A204.1 (cell line): ENCODE results near the gene STK4.

Experiments
- FAIRE-seq: peaks from 2 replicates; lab custom pipeline; 2012; peaks lifted over from hg19 to GRCh38; lab: Jason Lieb, UNC

STK4 gene

DNA sequence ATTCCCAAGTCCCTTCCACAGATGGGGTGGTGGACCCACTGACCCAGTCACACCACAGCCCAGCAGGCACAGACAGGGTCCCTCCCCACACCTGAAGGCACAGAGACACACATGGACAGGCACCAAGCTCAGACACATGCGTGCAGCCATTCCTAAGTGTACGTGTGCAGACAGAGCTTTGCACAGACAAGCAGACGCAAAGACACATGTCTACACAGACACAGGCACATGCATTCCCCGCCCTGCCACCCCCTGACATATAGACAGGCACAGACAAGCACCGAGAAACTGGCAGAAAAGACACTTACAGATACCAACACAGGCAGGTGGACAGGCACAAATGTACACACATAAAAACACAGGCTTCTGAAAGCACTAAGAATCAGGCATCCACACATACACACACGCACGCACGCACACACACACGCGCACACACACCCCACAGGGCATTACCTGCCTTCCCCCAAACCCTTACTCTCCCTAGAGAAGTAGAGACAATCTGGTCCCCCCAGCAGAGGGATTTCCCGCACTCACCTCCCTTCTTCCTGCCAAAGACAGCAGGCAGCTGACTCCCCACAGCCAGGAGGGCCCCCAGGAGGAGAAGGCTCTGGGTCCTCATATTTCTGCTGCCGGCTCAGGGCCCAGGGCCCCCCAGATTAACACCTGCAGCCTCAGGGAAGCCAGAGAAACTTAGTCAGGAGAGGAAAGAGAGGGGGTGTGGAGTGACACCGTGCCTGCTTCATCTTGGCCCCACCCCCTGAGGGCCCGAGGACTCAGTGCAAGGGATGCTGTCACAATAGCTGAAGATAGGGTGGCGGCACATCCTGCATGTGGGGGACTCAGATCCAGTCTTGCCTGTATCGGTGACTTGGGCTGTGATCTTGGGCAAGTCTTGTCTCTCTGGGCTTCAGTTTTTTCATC, 148.4 kb downstream of the STK4 start, which contains the start of gene WFDC5:
Gene WFDC5 (minus strand): TSS at position 710 of the 921 bp plus-strand sequence. CDS start 91 bp downstream, at position 619.
- FAIRE-seq = no peak

GRCh38 chr20:45115386-45115774, 149.1 kb downstream of the STK4 start:
- no peak for FAIRE-seq

DNA sequence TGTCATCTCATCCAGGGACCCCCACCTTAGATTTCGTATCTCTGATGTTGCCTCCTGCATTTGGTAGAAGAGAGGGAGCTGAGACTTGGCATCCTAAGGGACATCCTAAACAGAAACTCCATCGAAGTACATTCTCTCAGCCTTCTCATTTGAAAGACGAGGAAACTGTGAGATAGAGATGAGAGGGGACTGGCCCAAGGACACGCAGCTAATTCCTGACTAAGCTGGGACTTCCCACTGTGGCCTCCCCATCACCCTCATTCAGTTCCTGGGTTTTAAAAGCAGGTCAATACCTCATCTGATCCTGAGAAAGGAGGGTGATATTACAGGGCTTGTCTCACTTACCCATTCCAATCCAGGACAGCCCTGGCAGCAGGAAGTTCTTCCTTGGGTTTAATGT, 149.5 kb downstream of the STK4 start:
- FAIRE-seq = no peak

DNA sequence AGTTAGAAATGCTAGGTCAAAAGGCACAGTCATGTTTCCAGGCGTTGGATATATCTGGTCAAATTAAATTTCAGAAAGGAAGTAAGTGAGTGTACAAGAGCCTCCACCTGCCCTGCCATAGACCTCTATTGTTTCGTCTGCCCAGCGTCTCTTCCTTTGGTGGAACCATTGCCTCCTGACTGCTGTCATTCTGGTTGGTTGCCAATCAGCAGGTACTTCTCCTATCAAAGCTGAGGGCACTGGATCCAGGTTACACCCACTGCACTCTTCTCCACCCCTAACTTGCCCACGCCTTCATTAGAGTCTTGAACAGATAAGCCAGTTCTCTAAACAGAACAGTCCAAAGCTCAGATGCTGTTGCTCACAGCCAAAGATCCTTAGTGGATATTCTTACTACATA, 151.3 kb downstream of the STK4 start:
- FAIRE-seq = no peak

GRCh38 chr20:45118028-45118427, 151.7 kb downstream of the STK4 start:
- no peak for FAIRE-seq

DNA sequence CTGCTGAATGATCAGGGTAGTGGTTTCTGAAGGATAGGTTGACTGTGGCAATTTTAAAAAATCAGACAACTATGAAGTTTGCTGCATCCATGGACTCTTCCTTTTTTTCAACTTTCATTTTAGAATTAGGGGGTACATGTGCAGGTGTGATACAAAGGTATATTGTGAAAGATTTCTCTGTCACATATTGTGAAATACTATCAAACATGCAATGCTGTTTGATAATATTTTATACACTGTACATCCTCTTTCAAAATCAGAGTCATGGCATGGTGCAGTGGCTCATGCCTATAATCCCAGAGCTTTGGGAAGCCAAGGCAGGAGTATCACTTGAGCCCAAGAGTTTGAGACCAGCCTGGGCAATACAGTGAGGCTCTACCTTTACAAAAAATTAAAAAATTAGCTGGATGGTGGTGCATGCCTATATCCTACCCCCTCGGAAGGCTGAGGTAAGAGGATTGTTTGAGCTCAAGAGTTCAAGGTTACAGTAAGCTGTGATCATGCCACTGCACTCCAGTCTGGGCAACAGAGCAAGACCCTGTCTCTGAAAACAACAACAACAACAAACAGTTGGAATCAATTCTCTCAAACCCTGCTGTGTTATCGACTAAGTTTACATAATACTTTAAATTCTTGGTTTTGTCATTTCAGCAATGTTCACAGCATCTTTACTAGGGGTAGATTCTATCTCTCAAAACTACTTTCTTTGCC, 153.4 kb downstream of the STK4 start:
- FAIRE-seq = no peak

DNA sequence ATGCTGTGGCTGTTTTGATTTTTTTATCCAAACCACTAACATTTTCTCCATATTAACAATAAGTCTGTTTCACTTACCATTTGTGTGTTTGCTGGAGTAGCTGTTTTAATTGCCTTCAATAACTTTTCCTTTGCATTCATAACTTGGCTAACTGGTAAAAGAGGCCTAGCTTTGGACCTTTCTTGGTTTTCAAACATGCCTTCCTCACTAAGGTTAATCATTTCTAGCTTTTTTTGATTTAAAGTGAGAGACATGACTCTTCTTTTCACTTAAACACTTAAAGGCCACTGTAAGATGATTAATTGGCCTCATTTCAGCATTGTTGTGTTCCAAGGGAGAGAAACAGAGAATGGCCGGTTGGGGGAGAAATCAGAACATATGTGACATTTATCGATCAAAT, 155.1 kb downstream of the STK4 start:
- no peak for FAIRE-seq

- no peak for FAIRE-seq
These were observed 158.1 kb downstream of the STK4 start, which contains the start of gene WFDC12 for GRCh38 chr20:45124365-45124764. TSS of gene WFDC12 (minus strand) at chr20:45124465. CDS start at chr20:45124447, 18 bp downstream.

- no peak for FAIRE-seq
These were observed 161.8 kb downstream of the STK4 start for GRCh38 chr20:45128099-45128498.
